Ishikawa (cell line): ENCODE results near the gene DCST2.

Source experiments
- CEBPB ChIP-seq: IDR thresholded peaks from 2 replicates; pipeline ENCODE4 v1.6.1; 2012
- CREB1 ChIP-seq: IDR thresholded peaks from 2 replicates; pipeline ENCODE4 v1.6.1; 2012; ENCODE audit warnings: low read depth
- EGR1 ChIP-seq: IDR thresholded peaks from 2 replicates; pipeline ENCODE4 v1.6.1; 2012
- EP300 ChIP-seq: IDR thresholded peaks from 2 replicates; pipeline ENCODE4 v1.6.1; 2012; ENCODE audit warnings: borderline replicate concordance
- FOXM1 ChIP-seq: IDR thresholded peaks from 2 replicates; pipeline ENCODE4 v1.6.1; 2012; ENCODE audit warnings: low read depth, borderline replicate concordance
- NFIC ChIP-seq: IDR thresholded peaks from 2 replicates; pipeline ENCODE4 v1.6.1; 2012
- RAD21 ChIP-seq: IDR thresholded peaks from 2 replicates; pipeline ENCODE4 v1.6.1; 2012; ENCODE audit warnings: low read depth
- REST ChIP-seq: IDR thresholded peaks from 2 replicates; pipeline ENCODE4 v1.6.1; 2012; ENCODE audit warnings: low read depth, mild to moderate bottlenecking
- TCF12 ChIP-seq: IDR thresholded peaks from 2 replicates; pipeline ENCODE4 v1.6.1; 2012; ENCODE audit warnings: low read depth
- TEAD4 ChIP-seq: IDR thresholded peaks from 2 replicates; pipeline ENCODE4 v1.6.1; 2012
- USF1 ChIP-seq: IDR thresholded peaks from 2 replicates; pipeline ENCODE4 v1.6.1; 2012
- YY1 ChIP-seq: IDR thresholded peaks from 2 replicates; pipeline ENCODE4 v1.6.1; 2012; ENCODE audit warnings: low read depth
- ZBTB7A ChIP-seq: IDR thresholded peaks from 2 replicates; pipeline ENCODE4 v1.6.1; 2012; ENCODE audit warnings: low read depth
- TF ChIP-seq, protein P1 (sequence below): IDR thresholded peaks from 2 replicates; pipeline ENCODE4 v1.6.1; 2012

DCST2 gene

GRCh38 chr1:155033524-155033923, at the start of gene DCST2, which contains the start of gene DCST1:
Gene DCST2 (minus strand): TSS chr1:155033781. CDS start chr1:155033701, 80 bp downstream.
Gene DCST1 (plus strand): TSS chr1:155033824. CDS start chr1:155034037, 213 bp downstream.
- TF ChIP-seq REST: no peak
- no peak for TF ChIP-seq EGR1
- no peak for TF ChIP-seq TCF12
- TF ChIP-seq EP300: no peak
- no peak for TF ChIP-seq FOXM1
- TF ChIP-seq TEAD4: no peak
- no peak for TF ChIP-seq ZBTB7A
- no peak for TF ChIP-seq CREB1
- TF ChIP-seq YY1: no peak
- TF ChIP-seq RAD21: no peak
- no peak for TF ChIP-seq NFIC
- no peak for TF ChIP-seq CEBPB
- TF ChIP-seq, protein P1, sequence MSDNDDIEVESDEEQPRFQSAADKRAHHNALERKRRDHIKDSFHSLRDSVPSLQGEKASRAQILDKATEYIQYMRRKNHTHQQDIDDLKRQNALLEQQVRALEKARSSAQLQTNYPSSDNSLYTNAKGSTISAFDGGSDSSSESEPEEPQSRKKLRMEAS: no peak
- no peak for TF ChIP-seq USF1

DNA sequence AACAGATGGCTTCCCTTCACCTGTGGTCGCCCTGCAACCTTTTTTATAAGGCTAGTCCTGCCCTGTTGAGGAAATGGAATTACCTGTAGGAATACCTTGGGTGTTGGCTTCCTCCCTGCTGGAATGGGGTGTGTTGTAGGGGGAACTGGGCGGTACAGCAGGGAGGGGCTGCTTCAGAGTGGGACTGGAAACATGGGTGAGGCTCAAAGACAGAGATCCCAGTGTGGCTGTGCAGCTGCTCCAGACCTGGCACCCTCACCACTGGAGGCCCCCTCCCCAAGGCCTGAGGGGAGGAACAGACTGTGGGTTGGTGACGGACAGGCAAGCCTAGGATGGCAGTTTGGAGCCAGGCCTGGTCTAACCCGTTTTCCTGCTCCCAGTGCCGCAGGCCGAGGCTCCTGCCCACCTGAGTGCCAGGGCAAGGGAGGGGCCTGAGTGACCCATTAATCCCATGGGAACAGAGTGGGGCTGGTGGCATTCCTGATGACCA, 49.5 kb upstream of the DCST2 start:
- TF ChIP-seq ZBTB7A: peak; percentile 42; the same call in 1 of the 2 replicates
- TF ChIP-seq CREB1: no peak

DNA sequence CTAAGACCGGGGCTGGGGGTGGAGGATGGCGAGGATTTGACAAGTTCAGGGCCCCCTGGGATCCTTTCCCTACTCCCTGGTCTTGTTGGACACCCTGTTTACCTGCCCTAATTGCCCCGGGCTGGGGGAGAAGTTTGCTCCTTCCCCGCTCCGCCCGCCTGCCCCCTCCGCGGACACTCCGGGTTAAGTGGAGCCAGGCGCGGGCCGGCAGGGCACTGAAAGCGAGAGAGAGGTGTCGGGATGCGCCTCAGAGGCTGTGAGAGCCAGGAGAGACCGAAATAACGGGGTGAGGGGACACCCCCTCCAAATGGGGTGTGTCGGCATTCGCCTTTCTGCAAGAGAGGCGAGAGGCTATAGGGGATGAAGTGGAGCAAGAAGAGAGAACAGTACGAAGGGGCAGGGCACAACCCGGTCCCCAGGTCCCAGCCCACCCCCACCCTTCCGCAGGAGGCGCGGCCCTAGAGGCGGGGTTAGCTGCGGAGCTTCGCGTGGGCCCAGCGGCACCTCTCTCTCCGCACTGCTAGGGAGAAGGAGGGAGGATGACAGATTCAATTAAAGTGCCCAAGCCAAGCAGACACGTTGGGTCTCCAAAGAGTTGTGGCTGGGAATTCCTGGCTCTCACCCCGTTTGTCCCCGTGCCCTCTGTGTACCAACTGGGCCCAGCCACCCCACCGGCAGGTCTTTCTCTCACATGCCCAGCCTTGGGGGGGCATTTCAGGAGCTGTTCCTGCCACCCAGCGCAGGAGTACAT, 48.9 kb upstream of the DCST2 start:
- TF ChIP-seq EP300 (no peak), USF1 (no peak), YY1 (no peak), CREB1 (no peak), ZBTB7A (0 out of 2 replicates have a peak, but pooled peaks have one; percentile 12)
- TF ChIP-seq, protein P1: 0 out of 2 replicates have a peak, but pooled peaks have one; percentile 7

GRCh38 chr1:155081472-155082300, 48.1 kb upstream of the DCST2 start:
- TF ChIP-seq YY1 (no peak), TCF12 (no peak), USF1 (peak; percentile 29; the same call in 1 of the 2 replicates)
- TF ChIP-seq, protein P1: peak; percentile 74

GRCh38 chr1:155080312-155081228, 47.0 kb upstream of the DCST2 start:
- TF ChIP-seq ZBTB7A: peak; percentile 98
- TF ChIP-seq, protein P1: peak; percentile 68
- TF ChIP-seq CEBPB: no peak
- TF ChIP-seq USF1: peak; percentile 96
- TF ChIP-seq CREB1: no peak
